ENCODE results near the gene RABAC1. TPM values are rescaled to one million over a fixed set of nuclear protein-coding genes. Genes with fewer than 3 reads are reported as not detected.

The RABAC1 gene
- total and polyA plus RNA-seq, 2 donors (not counting 3 experiments of a cell fraction or from before 2014, with no cell fraction given), result 178 to 591 TPM

DNA sequence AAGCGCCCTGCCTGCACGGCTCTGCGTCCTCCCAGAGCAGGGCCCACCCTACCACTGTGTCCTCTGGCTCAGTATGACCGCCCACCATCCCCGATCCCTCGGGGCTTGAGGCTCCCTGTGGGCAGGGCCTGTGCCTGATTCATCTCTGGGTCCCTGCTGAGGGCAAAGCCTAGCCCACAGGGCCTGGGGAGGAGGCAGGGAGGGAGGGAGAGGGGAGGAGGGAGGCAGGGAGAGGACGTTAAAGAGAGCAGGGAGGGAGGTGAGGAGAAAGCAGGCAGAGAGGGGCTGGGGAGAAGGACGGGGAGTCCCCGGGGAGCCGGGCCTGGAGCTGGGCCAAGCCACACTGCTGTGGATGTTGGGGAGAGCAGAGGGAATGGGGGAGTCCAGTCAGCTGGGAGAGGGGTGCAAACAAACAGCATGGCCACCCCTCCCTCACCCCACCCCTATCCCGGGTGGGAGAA is 26.8 kb downstream of the RABAC1 start:
- Histone ChIP-seq H3K27ac (ENCODE audit: insufficient read depth, low read depth, low read length) (no peak overlapping the region), H3K4me2 (ENCODE audit: insufficient read depth, low read length) (no peak overlapping the region), H2AFZ (ENCODE audit: low read depth, low read length) (no peak overlapping the region), H3K79me2 (ENCODE audit: control insufficient read depth, insufficient read depth, low read length) (no peaks in the 10 kb centered on the region), H3K4me3 (replicated peaks in 1 of 3; ENCODE audit: insufficient read depth in 1 of 3, low read depth in 1 of 3, low read length in 3 of 3) (no peak overlapping the region), H3K36me3 (ENCODE audit: control insufficient read depth in 2 of 2, extremely low read depth in 1 of 2, insufficient read depth in 2 of 2, low read length in 2 of 2) (no peaks in the 10 kb centered on the region), H3K9me3 (replicated peaks; ENCODE audit: control insufficient read depth, insufficient read depth, low read length) (no peaks in the 10 kb centered on the region), H3K27me3 (ENCODE audit: control insufficient read depth in 2 of 2, insufficient read depth in 2 of 2, low read length in 2 of 2) (peaks cover 71 to 72% of the 10 kb centered on the region in 2 experiments), H4K20me1 (replicated peaks; ENCODE audit: control insufficient read depth, extremely low read depth, insufficient read depth, low read length) (no peaks in the 10 kb centered on the region), H3K9ac (replicated peaks; ENCODE audit: extremely low read depth, insufficient read depth, low read length) (no peak overlapping the region), H3K9me1 (replicated peaks; ENCODE audit: control insufficient read depth, extremely low read depth, insufficient read depth, low read length) (no peaks in the 10 kb centered on the region), H3K4me1 (ENCODE audit: control insufficient read depth, extremely low read depth, insufficient read depth, low read length) (no peaks in the 10 kb centered on the region)
- FAIRE-seq (no peak), DNase-seq (ENCODE audit: low read depth, low spot score) (no peak)
- ChIA-PET POLR2A (no interaction called here), CTCF (interaction anchor here (3.3 kb wide), 1 partner anchor 59 kb away, joined by 20 read pairs; no protein-coding TSS in a partner anchor)
- BruUV-seq (replicated peaks), result no TSS peak
- intact Hi-C loops (cut with micrococcal nuclease), result no loop called here
- dilution Hi-C loops (cut with MboI; ENCODE audit: extremely low pct_ligation_motif_present, low sequenced_read_pairs), result no loop called here
- TF ChIP-seq, protein P1, sequence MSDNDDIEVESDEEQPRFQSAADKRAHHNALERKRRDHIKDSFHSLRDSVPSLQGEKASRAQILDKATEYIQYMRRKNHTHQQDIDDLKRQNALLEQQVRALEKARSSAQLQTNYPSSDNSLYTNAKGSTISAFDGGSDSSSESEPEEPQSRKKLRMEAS (IDR thresholded peaks at IDR 0.05; ENCODE audit: insufficient read depth, insufficient read length), result no peak
- no peak for TF ChIP-seq GATA2 (IDR thresholded peaks at IDR 0.05; ENCODE audit: insufficient read depth, insufficient read length, low read depth, low read length)
- no peak for TF ChIP-seq POLR2AphosphoS5 (IDR thresholded peaks at IDR 0.05; ENCODE audit: insufficient read depth, low read depth, low read length)
- TF ChIP-seq JUN (IDR thresholded peaks at IDR 0.05; ENCODE audit: borderline replicate concordance, insufficient read depth, insufficient read length, low read depth), result no peak
- no peak for TF ChIP-seq POLR2A (IDR thresholded peaks at IDR 0.05; ENCODE audit: low read depth, low read length)
- no peak for TF ChIP-seq MYC (IDR thresholded peaks at IDR 0.05; ENCODE audit: low read depth, low read length)
- TF ChIP-seq, protein P2, sequence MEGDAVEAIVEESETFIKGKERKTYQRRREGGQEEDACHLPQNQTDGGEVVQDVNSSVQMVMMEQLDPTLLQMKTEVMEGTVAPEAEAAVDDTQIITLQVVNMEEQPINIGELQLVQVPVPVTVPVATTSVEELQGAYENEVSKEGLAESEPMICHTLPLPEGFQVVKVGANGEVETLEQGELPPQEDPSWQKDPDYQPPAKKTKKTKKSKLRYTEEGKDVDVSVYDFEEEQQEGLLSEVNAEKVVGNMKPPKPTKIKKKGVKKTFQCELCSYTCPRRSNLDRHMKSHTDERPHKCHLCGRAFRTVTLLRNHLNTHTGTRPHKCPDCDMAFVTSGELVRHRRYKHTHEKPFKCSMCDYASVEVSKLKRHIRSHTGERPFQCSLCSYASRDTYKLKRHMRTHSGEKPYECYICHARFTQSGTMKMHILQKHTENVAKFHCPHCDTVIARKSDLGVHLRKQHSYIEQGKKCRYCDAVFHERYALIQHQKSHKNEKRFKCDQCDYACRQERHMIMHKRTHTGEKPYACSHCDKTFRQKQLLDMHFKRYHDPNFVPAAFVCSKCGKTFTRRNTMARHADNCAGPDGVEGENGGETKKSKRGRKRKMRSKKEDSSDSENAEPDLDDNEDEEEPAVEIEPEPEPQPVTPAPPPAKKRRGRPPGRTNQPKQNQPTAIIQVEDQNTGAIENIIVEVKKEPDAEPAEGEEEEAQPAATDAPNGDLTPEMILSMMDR (IDR thresholded peaks at IDR 0.05; ENCODE audit: extremely low read depth in 1 of 2, insufficient read depth in 1 of 2, low read depth in 1 of 2, low read length in 2 of 2), result no peak
- no peak for TF ChIP-seq EZH2 (IDR thresholded peaks at IDR 0.05; ENCODE audit: borderline replicate concordance, low read depth, low read length, severe bottlenecking)
- TF ChIP-seq FOS (IDR thresholded peaks at IDR 0.05; ENCODE audit: borderline replicate concordance, insufficient read depth, low read length), result no peak

All from endothelial cell of umbilical vein (primary cell).